HG02840 (cell line): ENCODE data around the gene SNX24.

Experiments
- ATAC-seq: cut with Tn5 transposase; IDR thresholded peaks from one replicate; pipeline ENCODE4 v1.9.1; 2021; ENCODE audit warnings: mild to moderate bottlenecking, moderate library complexity, moderate number of reproducible peaks; ENCODE audit not compliant: unreplicated experiment, low FRiP score

Gene SNX24

DNA sequence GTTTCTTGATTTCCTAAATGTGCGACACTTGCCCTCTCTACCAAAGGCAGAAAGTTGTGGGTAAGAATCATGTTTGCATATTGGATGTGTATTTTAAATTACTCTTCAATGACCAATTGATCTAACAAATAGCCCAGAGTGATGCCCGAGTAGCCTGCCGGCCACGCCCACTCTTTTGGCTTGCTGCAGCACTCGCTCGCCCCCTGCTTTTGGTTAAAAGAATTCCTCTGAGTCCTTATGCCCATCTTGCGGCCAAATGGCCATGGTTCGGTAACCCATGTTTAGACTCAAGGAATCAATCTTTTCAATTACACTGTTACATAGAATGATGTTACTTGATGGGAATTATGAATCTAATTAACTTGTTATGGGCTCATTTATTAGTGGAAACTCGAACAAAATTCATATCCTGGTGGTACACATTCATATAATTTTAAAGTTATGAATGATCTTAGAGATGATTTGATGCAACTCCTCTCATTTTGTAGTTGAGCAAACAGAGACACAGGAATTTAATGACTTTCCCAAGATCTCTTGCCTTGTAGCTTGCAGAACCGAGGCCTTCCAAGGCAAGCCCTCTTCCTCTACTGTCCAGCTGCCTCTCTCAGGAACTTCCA lies 154.6 kb downstream of the SNX24 start:
- peak; percentile 68 for ATAC-seq

- no peak for ATAC-seq
These were observed 155.3 kb downstream of the SNX24 start for GRCh38 chr5:123000731-123001130.

DNA sequence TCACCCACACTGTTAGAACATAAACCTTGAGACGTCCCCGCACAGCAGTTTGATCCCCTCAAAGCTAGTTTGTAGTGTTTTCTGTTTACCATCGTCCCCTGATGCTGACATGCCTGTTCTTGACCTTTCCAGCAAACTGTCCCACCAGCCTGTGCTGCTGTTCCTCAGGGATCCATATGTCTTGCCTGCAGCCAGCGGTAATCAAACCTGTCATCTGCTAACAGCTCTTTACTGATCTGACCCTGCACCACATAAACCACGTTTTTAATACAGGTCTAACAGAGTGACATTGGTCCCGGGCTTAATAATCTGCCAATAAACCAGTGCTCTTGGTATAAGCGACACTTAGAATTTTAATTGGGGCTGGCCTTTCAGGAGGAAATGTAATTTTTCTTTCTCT lies 156.4 kb downstream of the SNX24 start:
- no peak for ATAC-seq

- no peak for ATAC-seq
These were observed 161.8 kb downstream of the SNX24 start for GRCh38 chr5:123007182-123007581.

- no peak for ATAC-seq
These were observed 162.3 kb downstream of the SNX24 start for GRCh38 chr5:123007754-123008153.

DNA sequence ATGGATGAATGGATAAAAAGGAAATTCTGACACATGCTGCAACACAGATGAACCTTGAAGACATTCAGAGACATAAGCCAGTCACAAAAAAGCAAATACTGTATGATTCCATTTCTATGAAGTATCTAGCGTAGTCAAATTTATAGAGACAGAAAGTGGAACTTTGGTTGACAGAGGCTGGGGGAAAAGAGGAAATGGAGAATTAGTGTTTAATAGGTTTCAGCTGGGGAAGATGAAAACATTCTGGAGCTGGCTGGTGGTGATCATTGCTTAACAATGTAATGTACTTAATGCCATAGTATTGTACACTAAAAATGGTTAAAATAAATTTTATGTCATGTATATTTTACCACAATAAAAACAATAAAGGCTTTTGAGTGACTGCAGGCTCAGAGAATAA lies 166.9 kb downstream of the SNX24 start:
- ATAC-seq = no peak

- ATAC-seq = no peak
These were observed 169.3 kb downstream of the SNX24 start for GRCh38 chr5:123014689-123015088.

- ATAC-seq = no peak
These were observed 182.8 kb downstream of the SNX24 start for GRCh38 chr5:123028222-123028621.

- no peak for ATAC-seq
These were observed 187.8 kb downstream of the SNX24 start for GRCh38 chr5:123033157-123033671.

- ATAC-seq = no peak
These were observed 190.0 kb downstream of the SNX24 start for GRCh38 chr5:123035360-123035917.

DNA sequence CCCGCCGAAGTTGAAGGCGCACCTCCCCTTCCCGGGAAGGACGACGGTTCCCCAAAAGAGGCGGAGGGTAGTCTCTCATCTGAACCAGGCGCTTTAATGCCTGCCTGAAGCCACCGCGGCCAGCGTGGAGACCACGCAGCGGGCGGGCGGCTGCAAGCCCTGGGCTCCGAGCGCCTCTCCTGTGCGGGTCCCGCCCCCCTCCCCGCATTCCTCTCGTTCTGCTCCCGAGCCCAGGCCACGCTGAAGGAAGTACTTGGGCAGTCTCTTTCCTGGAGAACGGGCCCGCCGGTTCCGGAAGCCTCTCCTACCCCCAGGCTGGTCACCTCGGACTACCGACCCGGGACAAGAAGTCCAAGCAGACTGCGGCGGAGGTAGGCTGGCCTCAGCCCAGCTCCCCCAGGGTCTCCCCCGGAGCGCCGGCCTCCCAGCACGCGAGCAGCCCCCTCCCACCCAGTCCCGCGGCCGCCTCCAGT lies 190.5 kb downstream of the SNX24 start:
- ATAC-seq = no peak

GRCh38 chr5:123036391-123037103 lies 191.1 kb downstream of the SNX24 start, which contains the start of gene PPIC:
PPIC (minus strand) TSS chr5:123036725; CDS start chr5:123036625, 100 bp downstream.
- ATAC-seq = no peak

GRCh38 chr5:123037104-123037418 lies 191.6 kb downstream of the SNX24 start:
- ATAC-seq = no peak

- ATAC-seq = no peak
These were observed 194.3 kb downstream of the SNX24 start for GRCh38 chr5:123039673-123040072.

DNA sequence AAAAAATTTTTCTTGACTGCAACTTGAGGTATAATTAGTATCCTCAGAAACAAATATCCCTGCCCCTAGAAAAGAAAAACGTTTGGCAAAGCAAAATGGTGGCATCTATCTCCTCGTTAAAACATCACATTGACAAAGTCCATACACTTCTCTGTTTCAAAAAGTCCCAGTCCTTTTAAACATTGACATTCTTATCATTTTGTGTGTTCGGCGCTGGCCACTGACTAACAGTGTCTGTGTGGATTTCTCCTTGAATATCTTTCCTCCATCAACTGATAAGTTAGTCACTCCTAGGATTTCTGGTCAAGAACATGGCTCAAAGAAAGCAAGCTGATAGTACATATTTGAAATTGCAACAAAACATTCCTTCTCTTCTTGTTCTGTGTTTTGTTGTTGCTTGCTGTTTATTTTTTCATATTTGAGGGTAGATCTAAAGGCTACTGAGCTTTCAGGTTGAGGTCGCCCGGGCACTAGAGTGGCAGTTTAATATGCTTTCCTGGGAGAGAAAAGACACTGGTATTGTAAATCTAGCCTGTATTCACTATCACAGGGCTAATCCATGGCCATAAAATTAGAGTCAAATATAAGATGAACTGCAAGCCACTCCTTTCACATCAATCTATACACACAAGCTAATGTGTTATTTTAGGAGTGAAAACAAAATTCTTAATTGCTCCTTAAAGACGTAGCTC lies 199.7 kb downstream of the SNX24 start:
- ATAC-seq = no peak

DNA sequence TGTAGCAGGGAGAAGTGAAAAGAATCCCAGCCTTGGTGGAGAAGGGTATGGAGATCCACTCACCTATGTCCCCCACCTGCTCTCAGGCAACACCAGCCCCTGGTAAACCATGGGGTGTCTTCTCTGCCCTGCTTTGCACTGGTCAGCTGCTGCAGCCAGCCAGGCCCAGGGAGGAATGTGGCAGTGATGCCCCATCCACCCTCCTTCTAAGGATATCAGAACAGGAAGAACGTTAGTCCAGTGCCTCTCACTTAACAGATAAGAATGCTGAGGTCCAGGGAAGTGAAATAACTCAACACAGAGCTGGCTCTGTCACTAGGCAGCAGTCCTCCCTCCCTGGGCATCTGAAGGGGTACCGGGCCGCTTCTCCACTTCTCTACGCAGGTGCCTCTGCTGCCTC lies 200.8 kb downstream of the SNX24 start:
- no peak for ATAC-seq

- ATAC-seq = no peak
These were observed 202.3 kb downstream of the SNX24 start for GRCh38 chr5:123047706-123048105.

- ATAC-seq = no peak
These were observed 205.8 kb downstream of the SNX24 start for GRCh38 chr5:123051206-123051605.
